Parietal lobe (tissue), 1 donor: ENCODE measurements around the gene ZNF23. TPM values are rescaled to one million over a fixed set of nuclear protein-coding genes. Genes with fewer than 3 reads are reported as not detected.

ENCODE experiments used
- total RNA-seq: library from RNA; depleted of rRNA; stranded (reverse); fragments of >200 nt; gene quantifications from one replicate; pipeline ENCODE4 v1.2.3, GENCODE V29; 2014

Gene ZNF23
- total RNA-seq, result 30.7 TPM

GRCh38 chr16:71461686-71462648 lies at the start of gene ZNF23:
Gene ZNF23 (minus strand): TSS chr16:71462247. CDS start chr16:71456796, 5,451 bp downstream.

GRCh38 chr16:71489122-71489521 lies 27.1 kb upstream of the ZNF23 start, which contains the start of gene ZNF19:
Gene ZNF19 (minus strand): TSS chr16:71489324. CDS start chr16:71482114, 7,210 bp downstream.

GRCh38 chr16:71442051-71442440 lies 20.0 kb downstream of the ZNF23 start, which contains the start of gene TLE7:
Gene TLE7 (minus strand): TSS chr16:71442054. CDS start chr16:71433324, 8,730 bp downstream.

Other genes with a start within 250 kb of the ZNF23 start
- 75.1 TPM for gene HYDIN, start 231.5 kb downstream of the ZNF23 start, total RNA-seq
- 38.8 TPM for gene CMTR2, start 172.8 kb downstream of the ZNF23 start, total RNA-seq
- 17.8 TPM for gene CALB2, start 103.5 kb downstream of the ZNF23 start, total RNA-seq
- not detected for gene TLE7, start 20.2 kb downstream of the ZNF23 start, total RNA-seq
- 12.2 TPM for gene ZNF19, start 27.1 kb upstream of the ZNF23 start, total RNA-seq
- gene CHST4, start 64.2 kb upstream of the ZNF23 start, total RNA-seq, result not detected
- not detected for gene TAT, start 114.8 kb upstream of the ZNF23 start, total RNA-seq
- not detected for gene MARVELD3, start 163.9 kb upstream of the ZNF23 start, total RNA-seq